Measurements from ENCODE around the gene TRHDE. TPM values are rescaled to one million over a fixed set of nuclear protein-coding genes. Genes with fewer than 3 reads are reported as not detected.
A peak's percentile ranks its signal among the peaks of the same experiment; 100 is the strongest.

The TRHDE gene
- total RNA-seq, 1 donor from 2014 or later: 0.64 TPM

DNA sequence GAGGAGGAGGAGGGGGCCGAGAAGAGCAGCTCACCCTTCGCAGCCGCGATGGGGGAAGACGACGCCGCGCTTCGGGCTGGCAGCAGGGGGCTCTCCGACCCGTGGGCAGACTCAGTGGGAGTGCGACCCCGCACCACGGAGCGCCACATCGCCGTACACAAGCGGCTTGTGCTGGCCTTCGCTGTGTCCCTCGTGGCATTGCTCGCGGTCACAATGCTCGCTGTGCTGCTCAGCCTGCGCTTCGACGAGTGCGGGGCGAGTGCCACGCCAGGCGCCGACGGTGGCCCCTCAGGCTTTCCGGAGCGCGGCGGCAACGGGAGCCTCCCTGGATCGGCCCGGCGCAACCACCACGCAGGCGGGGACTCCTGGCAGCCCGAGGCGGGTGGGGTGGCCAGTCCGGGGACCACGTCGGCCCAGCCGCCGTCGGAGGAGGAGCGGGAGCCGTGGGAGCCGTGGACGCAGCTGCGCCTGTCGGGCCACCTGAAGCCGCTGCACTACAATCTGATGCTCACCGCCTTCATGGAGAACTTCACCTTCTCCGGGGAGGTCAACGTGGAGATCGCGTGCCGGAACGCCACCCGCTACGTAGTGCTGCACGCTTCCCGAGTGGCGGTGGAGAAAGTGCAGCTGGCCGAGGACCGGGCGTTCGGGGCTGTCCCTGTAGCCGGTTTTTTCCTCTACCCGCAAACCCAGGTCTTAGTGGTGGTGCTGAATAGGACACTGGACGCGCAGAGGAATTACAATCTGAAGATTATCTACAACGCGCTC lies 745 bp downstream of the TRHDE start:
- Mint-ChIP-seq H3K9me3 (ENCODE audit: unreplicated experiment) (no peaks in the 10 kb centered on the region), H3K4me3 (ENCODE audit: unreplicated experiment) (peak overlapping the region; percentile 92), H3K4me1 (ENCODE audit: unreplicated experiment) (peaks cover 18% of the 10 kb centered on the region), H3K27me3 (ENCODE audit: unreplicated experiment) (peaks cover 58% of the 10 kb centered on the region), H3K36me3 (ENCODE audit: unreplicated experiment) (no peaks in the 10 kb centered on the region), H3K27ac (ENCODE audit: unreplicated experiment) (no peak overlapping the region)
- DNase-seq (ENCODE audit: extremely low spot score, unreplicated experiment): peak; percentile 85
- TF ChIP-seq, protein P1, sequence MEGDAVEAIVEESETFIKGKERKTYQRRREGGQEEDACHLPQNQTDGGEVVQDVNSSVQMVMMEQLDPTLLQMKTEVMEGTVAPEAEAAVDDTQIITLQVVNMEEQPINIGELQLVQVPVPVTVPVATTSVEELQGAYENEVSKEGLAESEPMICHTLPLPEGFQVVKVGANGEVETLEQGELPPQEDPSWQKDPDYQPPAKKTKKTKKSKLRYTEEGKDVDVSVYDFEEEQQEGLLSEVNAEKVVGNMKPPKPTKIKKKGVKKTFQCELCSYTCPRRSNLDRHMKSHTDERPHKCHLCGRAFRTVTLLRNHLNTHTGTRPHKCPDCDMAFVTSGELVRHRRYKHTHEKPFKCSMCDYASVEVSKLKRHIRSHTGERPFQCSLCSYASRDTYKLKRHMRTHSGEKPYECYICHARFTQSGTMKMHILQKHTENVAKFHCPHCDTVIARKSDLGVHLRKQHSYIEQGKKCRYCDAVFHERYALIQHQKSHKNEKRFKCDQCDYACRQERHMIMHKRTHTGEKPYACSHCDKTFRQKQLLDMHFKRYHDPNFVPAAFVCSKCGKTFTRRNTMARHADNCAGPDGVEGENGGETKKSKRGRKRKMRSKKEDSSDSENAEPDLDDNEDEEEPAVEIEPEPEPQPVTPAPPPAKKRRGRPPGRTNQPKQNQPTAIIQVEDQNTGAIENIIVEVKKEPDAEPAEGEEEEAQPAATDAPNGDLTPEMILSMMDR (IDR thresholded peaks at IDR 0.05): no peak

DNA sequence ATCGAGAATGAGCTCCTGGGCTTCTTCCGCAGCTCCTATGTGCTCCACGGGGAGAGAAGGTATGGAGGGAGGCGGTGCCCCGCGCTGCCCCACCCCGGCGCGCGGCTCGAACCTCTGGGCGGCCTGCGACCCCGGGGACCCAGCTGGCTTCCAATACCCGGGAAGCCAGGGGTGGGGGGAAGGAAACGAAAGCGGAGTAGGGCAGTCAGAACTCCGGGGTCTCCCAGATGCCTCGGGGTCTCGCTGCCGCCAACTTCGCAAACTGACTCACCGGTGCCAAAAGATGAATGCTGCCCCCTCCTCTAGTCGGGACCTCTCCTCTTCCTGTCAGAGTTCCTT lies 1.3 kb downstream of the TRHDE start:
- H3K4me3 Mint-ChIP-seq (ENCODE audit: unreplicated experiment): peak overlapping the region; percentile 68
- H3K27ac Mint-ChIP-seq (ENCODE audit: unreplicated experiment): no peak overlapping the region
- no peaks in the 10 kb centered on the region for H3K36me3 Mint-ChIP-seq (ENCODE audit: unreplicated experiment)
- TF ChIP-seq, protein P1 (IDR thresholded peaks at IDR 0.05): no peak
- DNase-seq (ENCODE audit: extremely low spot score, unreplicated experiment): no peak
- H3K9me3 Mint-ChIP-seq (ENCODE audit: unreplicated experiment): no peaks in the 10 kb centered on the region
- H3K4me1 Mint-ChIP-seq (ENCODE audit: unreplicated experiment): peaks cover 18% of the 10 kb centered on the region
- peaks cover 58% of the 10 kb centered on the region for H3K27me3 Mint-ChIP-seq (ENCODE audit: unreplicated experiment)

DNA sequence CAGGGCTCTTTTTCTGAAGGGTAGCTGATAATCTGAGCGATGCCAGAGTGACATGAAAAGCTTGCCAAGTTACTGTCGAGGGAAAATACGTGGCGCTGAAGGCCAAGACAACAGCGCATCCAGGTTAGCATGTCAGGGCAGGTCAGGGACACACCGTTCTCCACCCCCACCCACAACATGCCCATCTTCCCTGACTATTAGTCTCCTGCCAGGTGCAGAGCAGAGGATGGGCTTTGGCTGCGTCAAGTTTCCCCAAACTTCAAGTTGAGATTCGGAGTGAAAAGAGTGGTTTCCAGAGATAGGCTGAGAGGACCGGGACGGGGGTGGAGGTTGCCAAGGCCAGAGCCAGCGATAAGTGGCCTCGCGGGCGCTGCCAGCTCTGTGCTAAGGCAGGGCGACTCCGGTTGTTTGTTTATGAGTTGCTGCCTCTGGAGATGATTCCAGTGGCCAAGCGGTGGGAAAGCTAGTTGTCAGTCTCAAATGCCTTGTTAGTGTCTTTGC lies 1.7 kb downstream of the TRHDE start:
- Mint-ChIP-seq H3K9me3 (ENCODE audit: unreplicated experiment) (no peaks in the 10 kb centered on the region), H3K4me3 (ENCODE audit: unreplicated experiment) (peak overlapping the region; percentile 68), H3K4me1 (ENCODE audit: unreplicated experiment) (peaks cover 18% of the 10 kb centered on the region), H3K27me3 (ENCODE audit: unreplicated experiment) (peaks cover 62% of the 10 kb centered on the region), H3K27ac (ENCODE audit: unreplicated experiment) (no peak overlapping the region), H3K36me3 (ENCODE audit: unreplicated experiment) (no peaks in the 10 kb centered on the region)
- TF ChIP-seq, protein P1 (IDR thresholded peaks at IDR 0.05): no peak
- no peak for DNase-seq (ENCODE audit: extremely low spot score, unreplicated experiment)

DNA sequence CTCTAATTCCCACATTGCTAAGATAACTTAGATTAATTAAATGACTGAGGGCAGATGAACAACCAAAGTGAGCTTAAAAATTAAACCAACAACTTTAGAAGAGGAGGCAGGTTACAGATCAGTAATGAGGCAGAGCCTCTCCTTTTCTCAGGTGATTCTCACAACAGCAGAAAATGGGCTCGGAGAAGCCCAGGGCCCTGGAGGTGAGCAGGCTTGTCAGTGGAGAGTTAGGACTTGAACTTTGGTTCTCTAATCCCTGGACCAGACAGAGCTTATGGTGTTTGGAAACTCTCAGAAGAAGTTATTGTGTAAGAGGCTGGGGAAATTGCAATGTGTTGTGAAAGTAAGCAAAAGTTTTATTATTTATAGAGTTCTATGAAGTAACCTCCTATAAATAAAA lies 2.8 kb downstream of the TRHDE start:
- Mint-ChIP-seq H3K36me3 (ENCODE audit: unreplicated experiment) (no peaks in the 10 kb centered on the region), H3K4me3 (ENCODE audit: unreplicated experiment) (no peak overlapping the region), H3K27ac (ENCODE audit: unreplicated experiment) (no peak overlapping the region), H3K4me1 (ENCODE audit: unreplicated experiment) (peaks cover 18% of the 10 kb centered on the region), H3K9me3 (ENCODE audit: unreplicated experiment) (no peaks in the 10 kb centered on the region), H3K27me3 (ENCODE audit: unreplicated experiment) (peaks cover 55% of the 10 kb centered on the region)
- DNase-seq (ENCODE audit: extremely low spot score, unreplicated experiment): no peak
- TF ChIP-seq, protein P1 (IDR thresholded peaks at IDR 0.05): no peak

DNA sequence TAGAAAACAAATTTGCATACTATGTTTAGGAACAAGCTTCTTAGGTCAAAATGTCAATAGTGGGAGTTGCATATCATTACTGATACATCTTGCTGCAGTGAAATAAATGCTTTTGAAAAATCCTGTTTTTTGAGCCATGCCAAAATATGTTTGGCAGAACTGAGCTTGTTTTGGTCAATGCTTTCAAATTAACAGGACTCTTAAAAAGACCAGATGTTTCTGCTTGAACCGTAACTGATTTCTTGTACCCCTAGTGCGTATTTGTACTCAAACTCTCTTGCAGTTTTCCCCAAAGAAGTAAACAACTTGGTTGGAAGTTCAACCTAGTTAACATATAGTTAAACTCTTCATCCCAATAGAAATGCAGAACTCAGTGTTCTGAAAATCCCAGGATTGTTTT lies 3.4 kb downstream of the TRHDE start:
- Mint-ChIP-seq H3K27me3 (ENCODE audit: unreplicated experiment) (peaks cover 50% of the 10 kb centered on the region), H3K4me3 (ENCODE audit: unreplicated experiment) (no peak overlapping the region), H3K4me1 (ENCODE audit: unreplicated experiment) (peaks cover 18% of the 10 kb centered on the region), H3K9me3 (ENCODE audit: unreplicated experiment) (no peaks in the 10 kb centered on the region), H3K27ac (ENCODE audit: unreplicated experiment) (no peak overlapping the region), H3K36me3 (ENCODE audit: unreplicated experiment) (no peaks in the 10 kb centered on the region)
- TF ChIP-seq, protein P1 (IDR thresholded peaks at IDR 0.05): no peak
- no peak for DNase-seq (ENCODE audit: extremely low spot score, unreplicated experiment)
